CD4-positive, alpha-beta T cell treated with Interferon alpha-2 for 1 hour (primary cell): ENCODE data around the gene OSBPL8.
A peak's percentile ranks its signal among the peaks of the same experiment; 100 is the strongest.
"Not testable (repeated sequence)": the region's sequence is repeated elsewhere in the genome, so short reads cannot be mapped to it uniquely, and the experiment has no call there.

Experiments
- DNase-seq, 2 donors: peaks; one replicate each; pipeline ENCODE4 v3.0.0-alpha.2; 2020 to 2022

The OSBPL8 gene

DNA sequence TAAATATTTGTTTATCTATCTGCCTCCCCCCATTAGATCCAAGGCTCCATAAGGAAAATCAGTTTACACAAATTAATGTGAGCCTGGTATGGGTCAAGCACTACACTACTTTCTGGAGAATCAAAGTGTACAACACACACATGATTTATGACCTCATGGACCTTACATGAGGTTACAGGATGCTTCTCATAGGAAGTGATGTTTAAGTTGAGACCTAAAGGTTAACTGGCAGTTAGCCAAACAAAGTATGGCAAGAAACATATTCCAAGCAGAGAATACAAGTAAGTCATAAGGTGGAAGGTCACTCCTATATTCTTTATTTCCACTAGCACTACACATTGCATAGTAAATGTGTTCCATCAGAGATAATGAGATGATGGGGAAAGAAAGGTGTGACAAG, 39.2 kb downstream of the OSBPL8 start:
- DNase-seq: no peak

DNA sequence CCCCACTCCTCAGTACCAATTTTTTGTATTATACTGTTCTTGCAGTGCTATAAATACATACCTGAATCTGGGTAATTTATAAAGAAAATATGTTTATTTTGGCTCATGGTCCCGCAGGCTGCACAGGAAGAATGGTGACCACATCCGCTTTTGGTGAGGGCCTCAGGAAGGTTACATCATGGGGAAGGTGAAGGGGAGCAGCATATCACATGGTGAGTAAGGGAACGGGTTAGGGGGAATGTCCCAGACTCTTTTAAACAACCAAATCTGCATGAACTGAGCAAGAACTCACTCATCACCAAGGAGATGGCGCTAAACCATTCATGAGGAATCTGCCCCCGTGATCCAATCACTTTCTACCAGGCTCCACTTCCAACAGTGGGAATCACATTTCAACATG, 40.0 kb downstream of the OSBPL8 start:
- peak in 1 of 2 donors; percentile 18 for DNase-seq

- DNase-seq: no peak
Measured at GRCh38 chr12:76518699-76519098, 40.9 kb downstream of the OSBPL8 start.

- no peak for DNase-seq
Measured at GRCh38 chr12:76515271-76515670, 44.3 kb downstream of the OSBPL8 start.

DNA sequence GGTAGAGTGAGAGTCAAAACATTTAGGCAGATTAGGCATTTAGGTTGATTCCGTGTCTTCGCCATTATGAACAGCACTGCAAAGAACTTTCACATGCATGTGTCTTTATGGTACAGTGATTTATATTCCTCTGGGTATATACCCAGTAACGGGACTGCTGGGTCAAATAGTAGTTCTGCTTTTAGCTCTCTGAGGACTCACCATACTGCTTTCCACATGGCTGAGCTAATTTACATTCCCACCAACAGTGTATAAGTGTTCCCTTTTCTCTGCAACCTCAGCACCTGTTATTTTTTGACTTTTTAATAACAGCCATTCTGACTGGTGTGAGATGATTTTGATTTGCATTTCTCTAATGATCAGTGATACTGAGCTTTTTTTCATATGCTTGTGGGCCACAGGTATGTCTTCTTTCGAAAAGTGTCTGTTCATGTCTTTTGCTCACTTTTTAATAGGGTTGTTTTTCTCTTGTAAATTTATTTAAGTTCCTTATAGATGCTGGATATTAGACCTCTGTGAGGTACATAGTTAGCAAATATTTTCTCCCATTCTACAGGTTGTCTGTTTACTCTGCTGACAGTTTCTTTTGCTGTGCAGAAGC, 48.4 kb downstream of the OSBPL8 start:
- peak in 1 of 2 donors; percentile 33 for DNase-seq

DNA sequence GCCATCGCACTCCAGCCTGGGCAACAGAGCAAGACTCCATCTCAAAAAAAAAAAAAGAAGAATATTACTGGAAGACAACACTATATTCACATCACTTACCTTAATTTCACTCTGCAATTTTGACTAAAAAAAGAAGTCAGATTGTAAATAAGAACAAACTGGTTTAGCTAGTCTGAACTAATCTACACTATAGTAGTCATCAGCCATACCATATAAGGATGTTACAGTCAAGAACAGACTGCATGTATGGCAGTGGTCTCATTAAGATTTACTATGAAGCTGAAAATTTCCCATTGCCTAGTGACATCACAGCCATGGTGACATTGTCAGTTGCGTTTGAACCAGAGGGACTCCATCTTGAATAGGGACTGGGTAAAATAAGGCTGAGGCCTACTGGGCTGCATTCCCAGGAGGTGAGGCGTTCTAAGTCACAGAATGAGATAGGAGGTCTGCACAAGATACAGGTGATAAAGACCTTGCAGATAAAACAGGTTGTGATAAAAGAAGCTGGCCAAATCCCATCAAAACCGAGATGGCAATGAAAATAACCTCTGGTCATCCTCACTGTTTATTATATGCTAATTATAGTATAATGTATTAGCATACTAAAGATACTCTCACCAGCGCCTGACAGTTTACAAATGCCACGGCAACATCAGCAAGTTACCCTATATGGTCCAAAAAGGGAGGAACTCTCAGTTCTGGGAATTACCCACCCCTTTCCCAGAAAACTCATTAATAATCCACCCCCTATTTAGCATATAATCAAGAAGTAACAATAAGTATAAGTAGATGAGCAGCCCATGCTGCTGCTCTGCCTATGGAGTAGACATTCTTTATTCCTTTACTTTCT, 51.2 kb downstream of the OSBPL8 start:
- no peak for DNase-seq

GRCh38 chr12:76506149-76506548, 53.4 kb downstream of the OSBPL8 start:
- no peak for DNase-seq

GRCh38 chr12:76505050-76505449, 54.5 kb downstream of the OSBPL8 start:
- no peak for DNase-seq

DNA sequence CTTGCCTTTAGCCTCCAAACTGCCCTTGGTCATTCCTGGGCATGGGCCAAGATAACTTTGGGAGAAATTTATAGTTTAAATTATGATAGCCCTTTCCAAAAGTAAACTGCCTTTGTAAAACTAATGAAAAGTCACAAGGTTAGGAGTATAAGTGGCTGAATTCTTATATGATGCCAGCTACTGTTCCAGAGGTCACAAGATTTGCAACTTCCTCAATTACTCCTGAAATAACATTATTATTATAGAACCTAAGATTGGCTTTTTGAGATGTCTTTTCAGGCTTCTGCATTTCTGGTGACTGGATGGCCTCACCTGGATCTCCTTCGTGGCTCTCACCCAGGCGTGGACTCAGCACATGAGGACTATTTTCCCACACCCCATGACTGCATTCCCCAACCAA, 55.0 kb downstream of the OSBPL8 start:
- no peak for DNase-seq

DNA sequence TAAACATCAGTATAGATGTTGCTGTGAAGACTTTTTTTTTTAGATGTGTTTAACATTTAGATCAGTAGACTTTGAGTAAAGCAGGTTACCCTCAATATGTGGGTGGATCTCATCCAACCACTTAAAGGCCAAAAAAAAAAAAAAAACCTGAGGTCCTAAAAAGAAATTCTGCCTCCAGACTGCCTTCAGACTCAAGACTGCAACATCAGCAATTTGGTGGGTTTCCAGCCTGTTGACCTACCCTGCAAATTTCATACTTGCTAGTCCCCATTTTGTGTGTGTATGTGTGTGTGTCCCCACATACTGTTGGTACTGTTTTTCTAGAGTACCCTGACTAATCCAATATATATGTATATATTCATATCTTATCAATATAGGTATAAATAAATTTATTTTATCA, 55.6 kb downstream of the OSBPL8 start:
- DNase-seq: no peak

DNA sequence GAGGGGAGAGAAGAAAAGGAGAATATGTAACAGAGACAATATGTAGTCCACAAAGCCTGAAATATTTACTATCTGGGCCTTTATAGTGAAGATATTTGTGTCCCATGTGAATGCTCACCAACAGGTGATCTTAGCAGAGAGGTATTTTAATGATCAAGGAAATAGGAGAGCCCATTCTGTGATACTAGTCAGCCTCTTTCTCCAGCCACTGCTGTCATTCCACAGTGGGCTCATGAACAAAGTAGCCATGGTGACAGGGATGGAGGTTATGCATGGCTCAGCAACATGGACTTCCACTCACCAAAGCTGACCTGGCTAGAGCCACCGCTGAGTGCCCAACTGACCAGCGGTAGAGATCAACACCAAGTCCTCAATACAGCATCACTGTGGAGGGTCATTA, 58.2 kb downstream of the OSBPL8 start:
- DNase-seq: no peak

- not testable (repeated sequence) for DNase-seq
Measured at GRCh38 chr12:76499136-76499535, 60.4 kb downstream of the OSBPL8 start.

DNA sequence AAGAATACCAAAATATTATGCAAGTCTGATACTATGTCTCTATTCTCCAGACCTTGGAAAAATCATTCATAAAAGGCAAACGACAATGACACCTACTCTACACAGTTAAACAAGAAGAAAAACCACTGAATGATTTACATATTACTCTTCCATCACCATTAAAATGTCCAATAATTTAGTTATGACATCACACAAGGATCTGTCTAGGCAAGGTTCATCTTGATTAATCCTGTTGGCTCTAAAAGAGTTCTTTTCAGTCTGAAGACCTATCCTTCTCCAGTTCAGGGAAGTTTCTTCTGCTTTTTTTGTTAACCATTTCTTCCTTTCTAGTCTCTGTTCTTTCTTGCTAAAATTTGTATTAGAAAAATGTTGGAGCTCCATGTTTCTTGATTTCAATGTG, 64.0 kb downstream of the OSBPL8 start:
- DNase-seq: no peak

- DNase-seq: no peak
Measured at GRCh38 chr12:76491292-76491691, 68.3 kb downstream of the OSBPL8 start.

DNA sequence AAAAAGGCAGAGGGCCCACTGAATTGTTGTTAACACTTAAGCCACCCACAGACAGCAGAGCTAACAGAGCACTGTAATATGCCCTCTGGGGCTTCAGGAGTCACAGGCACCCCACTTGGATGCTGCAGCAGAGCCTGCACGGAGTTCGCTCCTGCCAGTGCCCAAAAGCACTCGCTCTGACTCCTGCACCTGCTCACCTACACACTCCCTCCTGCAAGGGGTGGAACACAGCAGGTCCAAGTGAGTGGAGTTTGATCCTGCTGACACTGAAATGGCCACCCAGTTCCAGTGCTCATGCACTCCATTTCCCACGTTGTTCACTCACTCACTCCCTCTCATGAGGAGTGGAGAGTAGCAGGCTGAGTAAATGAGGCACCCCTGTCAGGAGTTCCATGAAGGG, 68.8 kb downstream of the OSBPL8 start:
- DNase-seq: no peak

DNA sequence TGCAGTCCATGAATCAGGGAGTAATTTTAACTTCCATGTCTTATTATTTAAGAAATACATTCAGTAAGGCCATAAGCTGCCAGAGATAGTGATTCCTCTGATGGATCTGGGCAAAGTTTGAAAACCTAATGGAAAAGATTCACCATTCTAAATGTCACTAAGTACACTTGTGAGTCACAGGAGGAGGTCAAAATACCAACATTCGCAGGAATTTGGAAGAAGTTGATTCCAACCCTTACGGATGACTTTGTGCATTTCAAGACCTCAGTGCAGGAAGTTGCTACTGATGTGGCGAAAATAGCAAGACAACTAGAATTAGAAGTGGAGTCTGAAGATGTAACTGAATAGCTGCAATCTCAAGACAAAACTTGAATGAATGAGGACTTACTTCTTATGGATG, 69.8 kb downstream of the OSBPL8 start:
- no peak for DNase-seq

DNA sequence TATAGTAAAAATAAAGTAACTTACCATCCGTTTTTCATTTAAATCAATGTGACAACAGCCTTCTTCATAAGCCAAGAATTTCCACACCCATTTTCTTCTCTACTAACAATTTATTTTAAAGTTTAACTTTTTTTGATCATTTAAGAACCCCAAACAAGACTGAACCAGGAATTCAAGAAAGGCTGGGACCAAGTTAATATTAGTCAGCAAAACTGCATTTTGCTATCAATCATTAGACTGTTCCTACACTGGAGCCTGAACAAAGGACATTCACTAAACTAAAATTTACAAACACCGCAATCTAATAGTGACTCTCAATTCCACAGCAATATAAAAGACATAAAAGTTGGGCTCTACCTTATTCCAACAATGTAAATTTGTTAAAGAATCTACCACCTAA, 73.6 kb downstream of the OSBPL8 start:
- no peak for DNase-seq

GRCh38 chr12:76480796-76481195, 78.8 kb downstream of the OSBPL8 start:
- no peak for DNase-seq

DNA sequence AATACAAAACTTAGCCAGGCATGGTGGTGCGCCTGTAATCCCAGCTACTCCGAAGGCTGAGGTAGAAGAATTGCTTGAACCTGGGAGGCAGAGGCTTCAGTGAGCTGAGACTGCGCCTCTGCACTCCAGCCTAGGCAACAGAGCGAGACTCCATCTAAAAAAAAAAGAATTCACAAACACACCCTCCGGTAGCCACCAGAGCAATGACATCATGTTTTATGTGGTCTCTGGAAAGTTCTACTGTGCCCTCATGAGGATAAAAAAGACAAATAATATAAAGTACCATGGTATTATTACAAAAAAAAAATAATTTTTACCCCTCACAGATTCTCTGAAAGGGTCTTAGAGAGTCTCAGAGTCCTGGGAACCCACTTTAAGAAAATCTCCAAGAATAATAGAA, 81.5 kb downstream of the OSBPL8 start:
- DNase-seq: no peak

GRCh38 chr12:76472862-76473261, 86.7 kb downstream of the OSBPL8 start:
- not testable (repeated sequence) for DNase-seq

DNA sequence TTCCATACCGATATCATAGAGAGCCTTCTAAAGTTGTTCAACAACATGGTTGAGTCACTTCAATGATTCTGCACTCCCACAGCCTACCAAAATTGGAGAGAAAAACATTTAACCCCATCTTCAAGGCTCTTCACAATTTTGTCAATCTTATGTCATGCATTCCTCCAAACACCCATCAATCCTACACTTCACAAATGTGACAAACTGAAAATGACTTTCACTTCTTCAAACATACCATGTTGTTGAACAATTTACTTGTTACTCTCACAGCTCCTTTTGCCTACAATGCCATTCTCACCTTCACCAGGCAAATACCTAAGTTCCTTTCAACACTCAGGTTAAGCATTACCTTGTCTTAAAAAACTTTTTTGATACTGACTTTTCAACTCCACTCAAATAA, 88.0 kb downstream of the OSBPL8 start:
- no peak for DNase-seq

GRCh38 chr12:76470028-76470939, 89.3 kb downstream of the OSBPL8 start:
- no peak for DNase-seq

DNA sequence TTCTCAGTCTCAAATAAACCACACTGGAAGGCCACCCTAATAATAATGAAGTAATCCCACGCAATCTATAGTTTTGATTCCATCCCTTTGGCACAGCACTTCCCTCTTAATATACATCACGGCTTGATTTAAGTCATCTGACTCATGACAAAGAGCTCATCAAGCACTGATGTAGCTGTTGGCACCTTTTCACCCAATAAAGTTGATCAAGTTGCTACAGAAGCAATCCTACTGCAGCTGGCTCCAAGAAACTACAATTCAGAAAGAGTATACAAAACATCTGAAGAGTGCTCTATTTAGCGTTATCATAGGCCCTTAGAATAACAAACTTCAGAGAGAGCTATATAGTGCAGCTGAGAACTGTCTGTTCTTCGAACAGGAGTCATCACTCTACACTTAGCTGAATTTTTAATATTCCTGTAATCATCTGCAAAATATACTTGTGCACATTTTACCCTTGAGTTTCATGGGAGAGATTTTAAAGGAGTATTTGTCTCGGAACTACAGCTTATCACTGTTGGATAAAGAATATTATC, 94.9 kb downstream of the OSBPL8 start:
- no peak for DNase-seq
